ENCODE data around the gene LCE3C. TPM values are rescaled to one million over a fixed set of nuclear protein-coding genes. Genes with fewer than 3 reads are reported as not detected.
A peak's percentile ranks its signal among the peaks of the same experiment; 100 is the strongest.

The LCE3C gene
- total RNA-seq, 1 donor from 2014 or later, result not detected

DNA sequence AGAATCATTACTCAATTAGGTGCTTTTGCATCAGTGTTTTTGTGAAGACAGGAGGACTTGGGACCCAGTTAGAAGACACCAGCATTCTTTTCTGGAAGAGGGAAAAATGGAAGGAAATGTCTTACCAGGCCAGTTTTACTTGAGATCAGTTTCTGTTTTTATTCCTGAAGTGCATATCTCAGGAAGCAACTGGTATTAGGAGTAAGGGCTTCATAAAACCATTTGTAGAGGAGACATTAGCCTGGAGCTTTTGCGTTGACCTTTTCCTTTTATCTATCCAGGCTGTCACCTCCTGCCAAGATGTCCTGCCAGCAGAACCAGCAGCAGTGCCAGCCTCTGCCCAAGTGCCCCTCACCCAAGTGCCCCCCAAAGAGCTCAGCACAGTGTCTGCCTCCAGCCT lies 13.5 kb downstream of the LCE3C start, which contains the start of gene LCE3B:
Gene LCE3B (plus strand): TSS at position 301 of the 400 bp plus-strand sequence. CDS start 0 bp downstream, at position 301.
- H3K4me3 ChIP-seq, result no peak within 1 kb of the TSS

DNA sequence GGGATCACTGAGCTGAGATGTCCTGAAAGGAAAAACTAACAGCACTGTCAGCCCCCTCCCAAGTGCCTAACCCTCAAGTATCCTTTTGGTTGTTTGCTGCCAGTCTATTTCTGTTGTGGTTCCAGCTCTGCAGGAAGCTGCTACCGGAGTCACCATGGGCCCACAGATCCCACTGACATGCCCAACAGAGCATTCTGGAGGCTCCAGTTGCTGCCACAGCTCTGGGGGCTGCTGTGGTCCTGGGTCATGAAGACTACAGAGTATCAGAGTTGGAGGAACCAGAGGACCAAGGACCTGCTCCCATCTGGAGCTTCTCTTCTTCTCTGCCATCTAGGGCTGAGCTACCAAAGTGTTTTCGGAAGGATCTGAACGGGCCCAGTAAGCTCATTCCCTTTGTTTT lies 22.0 kb downstream of the LCE3C start:
- H3K4me2 ChIP-seq, result no peak overlapping the region
- H3K27ac Mint-ChIP-seq, result no peak overlapping the region
- peaks cover 6% of the 10 kb centered on the region for H3K27me3 Mint-ChIP-seq (ENCODE audit: insufficient read depth, low read depth)
- H3K79me2 ChIP-seq (ENCODE audit: low read depth), result no peaks in the 10 kb centered on the region
- H3K9me3 Mint-ChIP-seq, result peaks cover 52% of the 10 kb centered on the region
- no peaks in the 10 kb centered on the region for H3K36me3 Mint-ChIP-seq
- H4K20me1 ChIP-seq (ENCODE audit: low read depth), result no peaks in the 10 kb centered on the region
- H3F3A ChIP-seq (ENCODE audit: low read depth), result no peaks in the 10 kb centered on the region
- H3K27ac ChIP-seq, result no peak overlapping the region
- no peak overlapping the region for H3K4me3 Mint-ChIP-seq
- no peaks in the 10 kb centered on the region for H3K4me1 Mint-ChIP-seq
- no peaks in the 10 kb centered on the region for H3K36me3 ChIP-seq
- no peak overlapping the region for H3K4me3 ChIP-seq
- TF ChIP-seq EZH2phosphoT487 (IDR thresholded peaks at IDR 0.05), result no peak
- H3K27me3 ChIP-seq, result no peaks in the 10 kb centered on the region
- no peak overlapping the region for H2AFZ ChIP-seq (replicated peaks)
- no peaks in the 10 kb centered on the region for H3K4me1 ChIP-seq
- no peak for DNase-seq (ENCODE audit: low spot score)
- H3K9me3 ChIP-seq (ENCODE audit: low read depth), result peaks cover 14% of the 10 kb centered on the region
- H3K9ac ChIP-seq, result no peak overlapping the region

More for the DNA sequence above, 13.5 kb downstream of the LCE3C start, which contains the start of gene LCE3B:
- Mint-ChIP-seq H3K4me1 (no peaks in the 10 kb centered on the region), H3K27me3 (ENCODE audit: insufficient read depth, low read depth) (peaks cover 2% of the 10 kb centered on the region), H3K4me3 (no peak within 1 kb of the TSS), H3K27ac (no peak within 1 kb of the TSS), H3K36me3 (no peaks in the 10 kb centered on the region), H3K9me3 (peaks cover 15% of the 10 kb centered on the region)
- Histone ChIP-seq H3K9me3 (ENCODE audit: low read depth) (no peaks in the 10 kb centered on the region), H3K4me1 (no peaks in the 10 kb centered on the region), H3K79me2 (ENCODE audit: low read depth) (no peaks in the 10 kb centered on the region), H3K4me2 (no peak within 1 kb of the TSS), H4K20me1 (ENCODE audit: low read depth) (no peaks in the 10 kb centered on the region), H3K36me3 (no peaks in the 10 kb centered on the region), H3K27me3 (no peaks in the 10 kb centered on the region), H3K9ac (no peak within 1 kb of the TSS), H3K27ac (no peak within 1 kb of the TSS), H3F3A (ENCODE audit: low read depth) (no peaks in the 10 kb centered on the region), H2AFZ (replicated peaks) (no peak within 1 kb of the TSS)
- no peak for DNase-seq (ENCODE audit: low spot score)
- TF ChIP-seq CTCF (IDR thresholded peaks at IDR 0.05) (no peak), EZH2phosphoT487 (IDR thresholded peaks at IDR 0.05) (no peak)

GRCh38 chr1:152622803-152623202 lies 22.8 kb downstream of the LCE3C start, which contains the start of gene LCE3A:
Gene LCE3A, minus strand, starts transcription at chr1:152623103. Its CDS starts 0 bp downstream, at chr1:152623103.
- Histone ChIP-seq H3K4me1 (no peaks in the 10 kb centered on the region), H2AFZ (replicated peaks) (no peak within 1 kb of the TSS), H3K79me2 (ENCODE audit: low read depth) (no peaks in the 10 kb centered on the region), H3K9ac (no peak within 1 kb of the TSS), H3K9me3 (ENCODE audit: low read depth) (peaks cover 14% of the 10 kb centered on the region), H3F3A (ENCODE audit: low read depth) (no peaks in the 10 kb centered on the region), H3K27me3 (no peaks in the 10 kb centered on the region), H3K4me3 (no peak within 1 kb of the TSS), H3K27ac (no peak within 1 kb of the TSS), H3K36me3 (no peaks in the 10 kb centered on the region), H4K20me1 (ENCODE audit: low read depth) (no peaks in the 10 kb centered on the region), H3K4me2 (no peak within 1 kb of the TSS)
- no peak within 1 kb of the TSS for H3K27ac Mint-ChIP-seq
- peak within 1 kb of the TSS; percentile 28 for H3K4me3 Mint-ChIP-seq
- no peak for DNase-seq (ENCODE audit: low spot score)
- TF ChIP-seq CTCF (IDR thresholded peaks at IDR 0.05) (no peak), EZH2 (IDR thresholded peaks at IDR 0.05) (no peak), EZH2phosphoT487 (IDR thresholded peaks at IDR 0.05) (no peak)
- H3K4me1 Mint-ChIP-seq, result no peaks in the 10 kb centered on the region
- H3K9me3 Mint-ChIP-seq, result peaks cover 51% of the 10 kb centered on the region
- no peaks in the 10 kb centered on the region for H3K36me3 Mint-ChIP-seq
- H3K27me3 Mint-ChIP-seq (ENCODE audit: insufficient read depth, low read depth), result peaks cover 6% of the 10 kb centered on the region

DNA sequence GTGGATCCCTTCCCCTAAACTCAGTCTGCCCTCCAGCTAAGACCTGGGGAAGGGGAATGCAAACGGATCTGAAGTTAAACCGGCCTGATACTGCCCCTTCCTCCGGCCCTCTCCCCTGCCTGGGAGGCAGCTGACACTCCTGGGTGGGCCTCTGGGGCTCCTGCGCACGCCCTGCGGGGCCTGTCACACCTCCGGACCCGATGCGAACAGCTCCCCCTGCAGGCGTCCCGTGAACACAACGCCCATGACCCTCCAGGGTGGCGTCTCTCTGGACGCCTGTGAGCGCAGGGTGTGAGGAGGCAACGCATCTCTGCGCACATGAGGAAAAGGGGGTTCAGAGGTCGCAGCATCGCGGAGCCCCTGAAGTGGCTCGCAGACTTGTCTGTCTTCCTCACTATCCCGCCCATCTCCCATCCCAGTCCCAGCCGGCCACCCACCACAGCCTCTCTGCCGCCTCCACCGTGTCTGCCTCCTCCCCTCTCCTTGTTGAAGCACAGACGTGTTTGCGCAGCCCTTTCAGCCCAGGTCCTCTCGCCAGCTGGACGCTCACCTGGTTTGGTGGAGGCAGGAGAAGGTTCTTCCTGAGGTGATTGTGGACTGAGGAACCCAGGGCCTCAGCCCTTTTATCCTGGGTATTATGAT lies 23.3 kb downstream of the LCE3C start:
- Histone ChIP-seq H3K27me3 (no peaks in the 10 kb centered on the region), H3K9ac (no peak overlapping the region), H3K36me3 (no peaks in the 10 kb centered on the region), H3K4me1 (no peaks in the 10 kb centered on the region), H3K27ac (no peak overlapping the region), H3K4me3 (no peak overlapping the region), H3K79me2 (ENCODE audit: low read depth) (no peaks in the 10 kb centered on the region), H3K9me3 (ENCODE audit: low read depth) (peaks cover 14% of the 10 kb centered on the region), H2AFZ (replicated peaks) (no peak overlapping the region), H4K20me1 (ENCODE audit: low read depth) (no peaks in the 10 kb centered on the region), H3K4me2 (no peak overlapping the region), H3F3A (ENCODE audit: low read depth) (no peaks in the 10 kb centered on the region)
- Mint-ChIP-seq H3K27ac (no peak overlapping the region), H3K9me3 (peaks cover 50% of the 10 kb centered on the region), H3K4me3 (no peak overlapping the region), H3K36me3 (no peaks in the 10 kb centered on the region), H3K4me1 (no peaks in the 10 kb centered on the region), H3K27me3 (ENCODE audit: insufficient read depth, low read depth) (peaks cover 6% of the 10 kb centered on the region)
- no peak for DNase-seq (ENCODE audit: low spot score)
- no peak for TF ChIP-seq EZH2 (IDR thresholded peaks at IDR 0.05)
- TF ChIP-seq CTCF (IDR thresholded peaks at IDR 0.05), result no peak
- no peak for TF ChIP-seq EZH2phosphoT487 (IDR thresholded peaks at IDR 0.05)
